HepG2 (cell line): ENCODE results near the gene B9D2. TPM values are rescaled to one million over a fixed set of nuclear protein-coding genes. Genes with fewer than 3 reads are reported as not detected.

Source experiments
- KDM2A ChIP-seq: sonication (generic); formaldehyde crosslinking; IDR thresholded peaks from 2 replicates; pipeline ENCODE4 v1.4.0; 2020; ENCODE audit warnings: low read depth, missing genetic modification reagents, borderline replicate concordance
- KLF16 ChIP-seq, 2 experiments: sonication (generic) in 1 of 2; formaldehyde crosslinking in 1 of 2; IDR thresholded peaks; 2 replicates each; pipeline versions ENCODE4 v1.6.1 to v1.8.0; 2016 to 2023; ENCODE audit warnings: missing genetic modification reagents in 2 of 2, missing compliant biosample characterization in 1 of 2
- MAZ ChIP-seq, 2 experiments: sonication (generic) in 1 of 2; formaldehyde crosslinking in 1 of 2; IDR thresholded peaks; 2 replicates each; pipeline versions ENCODE4 v1.5.0 to v1.6.1; 2012 to 2020; ENCODE audit warnings: low read depth in 2 of 2, mild to moderate bottlenecking in 2 of 2, borderline replicate concordance in 1 of 2, improper control_type of control experiment in 1 of 2, low read length in 1 of 2, missing genetic modification reagents in 1 of 2, moderate library complexity in 1 of 2
- NONO ChIP-seq, 2 experiments: fragments of 450-650 bp in 1 of 2; sonication (generic) in 1 of 2; formaldehyde crosslinking in 1 of 2; IDR thresholded peaks in 1 of 2; conservative IDR thresholded peaks in 1 of 2; 2 replicates each; pipeline versions ENCODE4 v1.6.1 to v1.8.0; 2017 to 2022; ENCODE audit warnings: mild to moderate bottlenecking in 1 of 2, missing genetic modification reagents in 1 of 2, moderate library complexity in 1 of 2
- NR2F6 ChIP-seq, 2 experiments: IDR thresholded peaks; 2 replicates each; pipeline ENCODE4 v1.6.1; 2016; ENCODE audit warnings: antibody characterized with exemption in 1 of 2, mild to moderate bottlenecking in 1 of 2
- POLR2AphosphoS5 ChIP-seq: IDR thresholded peaks from 2 replicates; pipeline ENCODE4 v1.6.1; 2012; ENCODE audit warnings: low read depth, low read length
- SAP130 ChIP-seq: IDR thresholded peaks from 2 replicates; pipeline ENCODE4 v1.6.1; 2016; ENCODE audit warnings: low read depth
- SP5 ChIP-seq: IDR thresholded peaks from 2 replicates; pipeline ENCODE4 v1.6.1; 2016; ENCODE audit warnings: low read depth, borderline replicate concordance
- ZFX ChIP-seq: sonication (generic); formaldehyde crosslinking; IDR thresholded peaks from 2 replicates; pipeline ENCODE4 v1.4.0; 2020; ENCODE audit warnings: mild to moderate bottlenecking, low read depth, missing genetic modification reagents, moderate library complexity
- ZNF550 ChIP-seq: sonication (generic); formaldehyde crosslinking; IDR thresholded peaks from 2 replicates; pipeline ENCODE4 v1.4.0; 2020; ENCODE audit warnings: mild to moderate bottlenecking, missing genetic modification reagents, borderline replicate concordance
- polyA plus RNA-seq, 8 experiments: library from polyadenylated mRNA; depleted of rRNA in 3 of 8; stranded (reverse) in 7 of 8; unstranded in 1 of 8; fragments of >200 nt; fragmentation: Illumina TruSeq in 4 of 8; extraction: Trizol in 4 of 8; gene quantifications; 2 replicates each; pipeline versions ENCODE4 v1.2.1 to v1.2.3, GENCODE V29; 2011 to 2016; ENCODE audit warnings: low read depth in 4 of 8, missing spikeins in 1 of 8, mixed read lengths in 1 of 8; ENCODE audit not compliant: insufficient read depth in 1 of 8
- total RNA-seq, 5 experiments: library from RNA; depleted of rRNA; stranded (reverse); fragments of >200 nt; fragmentation: Illumina TruSeq; extraction: Trizol; gene quantifications; 2 replicates each; pipeline ENCODE4 v1.2.3, GENCODE V29; 2016; ENCODE audit warnings: low read depth in 1 of 5
- TF ChIP-seq, protein P1 (sequence below): sonication (generic); formaldehyde crosslinking; IDR thresholded peaks from 2 replicates; pipeline ENCODE4 v1.8.1; 2023; ENCODE audit warnings: mild to moderate bottlenecking, missing genetic modification reagents
- TF ChIP-seq, protein P2 (sequence below): IDR thresholded peaks from 2 replicates; pipeline ENCODE4 v1.6.1; 2016; ENCODE audit warnings: missing compliant biosample characterization, missing genetic modification reagents, borderline replicate concordance
- TF ChIP-seq, protein P3 (sequence below): sonication (generic); IDR thresholded peaks from 2 replicates; pipeline ENCODE4 v1.6.1; 2016; ENCODE audit warnings: low read depth, borderline replicate concordance
- TF ChIP-seq, protein P4 (sequence below): sonication (generic); formaldehyde crosslinking; IDR thresholded peaks from 2 replicates; pipeline ENCODE4 v1.8.0; 2022; ENCODE audit warnings: low read depth, missing genetic modification reagents
- TF ChIP-seq, protein P5 (sequence below), 2 experiments: sonication (generic) in 1 of 2; formaldehyde crosslinking in 1 of 2; IDR thresholded peaks; 2 replicates each; pipeline versions ENCODE4 v1.4.0 to v1.6.1; 2016 to 2020; ENCODE audit warnings: borderline replicate concordance in 1 of 2, low read depth in 1 of 2, mild to moderate bottlenecking in 1 of 2, missing genetic modification reagents in 1 of 2

The B9D2 gene
- total and polyA plus RNA-seq, 2 of the 13 experiments (the other 11 are each of a cell fraction or from before 2014, with no cell fraction given), result 3.1 to 4.4 TPM

DNA sequence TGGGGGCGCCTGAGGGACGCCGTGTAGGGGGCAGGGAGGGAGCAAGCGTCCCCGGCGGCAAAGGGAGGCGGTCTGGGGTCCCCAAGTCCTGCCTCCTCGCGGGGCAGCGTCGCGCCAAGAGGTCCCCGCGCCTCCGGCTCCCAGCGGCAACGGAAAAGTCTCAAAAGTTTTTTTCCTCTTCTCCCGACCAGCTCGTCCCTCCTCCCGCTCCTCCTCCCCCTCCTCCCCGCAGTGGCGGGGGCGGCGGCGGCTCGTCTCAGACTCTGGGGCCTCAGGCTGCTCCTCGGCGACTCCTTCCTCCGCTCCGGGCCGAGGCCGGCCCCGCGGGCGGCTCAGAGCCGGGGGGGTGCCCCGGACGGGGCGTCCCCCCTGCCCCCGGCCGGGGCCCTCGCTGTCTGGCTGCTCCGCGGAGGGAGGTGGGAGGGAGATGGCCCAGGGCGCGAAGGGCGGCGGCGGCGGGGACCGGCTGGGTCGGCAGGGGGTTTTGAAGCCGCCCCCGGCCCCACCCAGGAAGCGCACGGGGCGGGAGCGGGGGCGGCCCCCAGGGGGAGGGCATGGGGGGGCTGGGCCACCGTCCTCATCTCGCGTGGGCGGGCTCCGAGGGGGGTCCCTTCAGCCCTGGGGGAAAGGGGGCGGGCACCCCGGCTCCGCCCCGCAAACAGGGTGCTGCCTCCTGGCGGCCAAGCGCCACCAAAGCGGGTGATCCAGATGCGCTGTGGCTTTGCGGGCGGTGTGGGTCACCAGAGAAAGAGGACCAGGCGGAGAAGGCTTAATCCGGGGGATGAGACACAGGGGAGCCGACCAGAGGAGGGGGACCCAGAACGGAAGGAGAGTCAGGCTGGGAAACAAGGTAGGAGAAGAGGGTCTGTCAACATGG, 10.2 kb downstream of the B9D2 start, which contains the start of gene TGFB1 (continued):
- TF ChIP-seq, protein P1, sequence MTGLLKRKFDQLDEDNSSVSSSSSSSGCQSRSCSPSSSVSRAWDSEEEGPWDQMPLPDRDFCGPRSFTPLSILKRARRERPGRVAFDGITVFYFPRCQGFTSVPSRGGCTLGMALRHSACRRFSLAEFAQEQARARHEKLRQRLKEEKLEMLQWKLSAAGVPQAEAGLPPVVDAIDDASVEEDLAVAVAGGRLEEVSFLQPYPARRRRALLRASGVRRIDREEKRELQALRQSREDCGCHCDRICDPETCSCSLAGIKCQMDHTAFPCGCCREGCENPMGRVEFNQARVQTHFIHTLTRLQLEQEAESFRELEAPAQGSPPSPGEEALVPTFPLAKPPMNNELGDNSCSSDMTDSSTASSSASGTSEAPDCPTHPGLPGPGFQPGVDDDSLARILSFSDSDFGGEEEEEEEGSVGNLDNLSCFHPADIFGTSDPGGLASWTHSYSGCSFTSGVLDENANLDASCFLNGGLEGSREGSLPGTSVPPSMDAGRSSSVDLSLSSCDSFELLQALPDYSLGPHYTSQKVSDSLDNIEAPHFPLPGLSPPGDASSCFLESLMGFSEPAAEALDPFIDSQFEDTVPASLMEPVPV, result peak; percentile 43; the same call in 1 of the 2 replicates
- TF ChIP-seq, protein P2, sequence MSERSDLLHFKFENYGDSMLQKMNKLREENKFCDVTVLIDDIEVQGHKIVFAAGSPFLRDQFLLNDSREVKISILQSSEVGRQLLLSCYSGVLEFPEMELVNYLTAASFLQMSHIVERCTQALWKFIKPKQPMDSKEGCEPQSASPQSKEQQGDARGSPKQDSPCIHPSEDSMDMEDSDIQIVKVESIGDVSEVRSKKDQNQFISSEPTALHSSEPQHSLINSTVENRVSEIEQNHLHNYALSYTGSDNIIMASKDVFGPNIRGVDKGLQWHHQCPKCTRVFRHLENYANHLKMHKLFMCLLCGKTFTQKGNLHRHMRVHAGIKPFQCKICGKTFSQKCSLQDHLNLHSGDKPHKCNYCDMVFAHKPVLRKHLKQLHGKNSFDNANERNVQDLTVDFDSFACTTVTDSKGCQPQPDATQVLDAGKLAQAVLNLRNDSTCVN (CRISPR knock-in tag), result 0 out of 2 replicates have a peak, but pooled peaks have one; percentile 39
- TF ChIP-seq KDM2A (CRISPR knock-in tag) (peak; percentile 72; the same call in 1 of the 2 replicates), SAP130 (CRISPR knock-in tag) (peak; percentile 76), KLF16 (CRISPR knock-in tag; IDR thresholded peaks at IDR 0.05) (peak in 1 of 2 experiments; percentile 55; a peak in 1 of 4 replicates), POLR2AphosphoS5 (peak; percentile 44; the same call in 1 of the 2 replicates), SP5 (CRISPR knock-in tag) (peak; percentile 93), NONO (IDR thresholded peaks at IDR 0.05) (no peak), NONO (CRISPR knock-in tag; conservative IDR thresholded peaks at IDR 0.05) (peak; percentile 69), ZNF550 (CRISPR knock-in tag) (0 out of 2 replicates have a peak, but pooled peaks have one; percentile 57), NR2F6 (IDR thresholded peaks at IDR 0.05) (no peak), NR2F6 (CRISPR knock-in tag; IDR thresholded peaks at IDR 0.05) (peak; percentile 50; the same call in 1 of the 2 replicates), MAZ (IDR thresholded peaks at IDR 0.05; ENCODE audit: borderline replicate concordance, low read depth, low read length) (peak; percentile 54), MAZ (CRISPR knock-in tag; IDR thresholded peaks at IDR 0.05; ENCODE audit: low read depth) (peak; percentile 68), ZFX (0 out of 2 replicates have a peak, but pooled peaks have one; percentile 39)
- TF ChIP-seq, protein P3, sequence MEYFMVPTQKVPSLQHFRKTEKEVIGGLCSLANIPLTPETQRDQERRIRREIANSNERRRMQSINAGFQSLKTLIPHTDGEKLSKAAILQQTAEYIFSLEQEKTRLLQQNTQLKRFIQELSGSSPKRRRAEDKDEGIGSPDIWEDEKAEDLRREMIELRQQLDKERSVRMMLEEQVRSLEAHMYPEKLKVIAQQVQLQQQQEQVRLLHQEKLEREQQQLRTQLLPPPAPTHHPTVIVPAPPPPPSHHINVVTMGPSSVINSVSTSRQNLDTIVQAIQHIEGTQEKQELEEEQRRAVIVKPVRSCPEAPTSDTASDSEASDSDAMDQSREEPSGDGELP, result peak; percentile 39; the same call in 1 of the 2 replicates
- TF ChIP-seq, protein P4, sequence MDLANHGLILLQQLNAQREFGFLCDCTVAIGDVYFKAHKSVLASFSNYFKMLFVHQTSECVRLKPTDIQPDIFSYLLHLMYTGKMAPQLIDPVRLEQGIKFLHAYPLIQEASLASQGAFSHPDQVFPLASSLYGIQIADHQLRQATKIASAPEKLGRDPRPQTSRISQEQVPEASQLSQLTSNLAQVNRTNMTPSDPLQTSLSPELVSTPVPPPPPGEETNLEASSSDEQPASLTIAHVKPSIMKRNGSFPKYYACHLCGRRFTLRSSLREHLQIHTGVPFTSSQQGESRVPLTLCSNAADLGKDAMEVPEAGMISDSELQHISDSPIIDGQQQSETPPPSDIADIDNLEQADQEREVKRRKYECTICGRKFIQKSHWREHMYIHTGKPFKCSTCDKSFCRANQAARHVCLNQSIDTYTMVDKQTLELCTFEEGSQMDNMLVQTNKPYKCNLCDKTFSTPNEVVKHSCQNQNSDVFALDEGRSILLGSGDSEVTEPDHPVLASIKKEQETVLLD (CRISPR knock-in tag), result peak; percentile 52; the same call in 1 of the 2 replicates
- TF ChIP-seq, protein P5, sequence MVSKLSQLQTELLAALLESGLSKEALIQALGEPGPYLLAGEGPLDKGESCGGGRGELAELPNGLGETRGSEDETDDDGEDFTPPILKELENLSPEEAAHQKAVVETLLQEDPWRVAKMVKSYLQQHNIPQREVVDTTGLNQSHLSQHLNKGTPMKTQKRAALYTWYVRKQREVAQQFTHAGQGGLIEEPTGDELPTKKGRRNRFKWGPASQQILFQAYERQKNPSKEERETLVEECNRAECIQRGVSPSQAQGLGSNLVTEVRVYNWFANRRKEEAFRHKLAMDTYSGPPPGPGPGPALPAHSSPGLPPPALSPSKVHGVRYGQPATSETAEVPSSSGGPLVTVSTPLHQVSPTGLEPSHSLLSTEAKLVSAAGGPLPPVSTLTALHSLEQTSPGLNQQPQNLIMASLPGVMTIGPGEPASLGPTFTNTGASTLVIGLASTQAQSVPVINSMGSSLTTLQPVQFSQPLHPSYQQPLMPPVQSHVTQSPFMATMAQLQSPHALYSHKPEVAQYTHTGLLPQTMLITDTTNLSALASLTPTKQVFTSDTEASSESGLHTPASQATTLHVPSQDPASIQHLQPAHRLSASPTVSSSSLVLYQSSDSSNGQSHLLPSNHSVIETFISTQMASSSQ (IDR thresholded peaks at IDR 0.05; ENCODE audit: low read depth), result no peak
- TF ChIP-seq, protein P5 (CRISPR knock-in tag; IDR thresholded peaks at IDR 0.05; ENCODE audit: borderline replicate concordance), result no peak; the same call in 1 of the 2 replicates
